Ramos (cell line): ENCODE data around the gene GRIN2C.

Source experiments
- in situ Hi-C: fragments of 300-500 bp; cut with MboI; formaldehyde crosslinking; loops from one replicate; pipeline ENCODE4 v1.14.3; 2022; ENCODE audit warnings: low sequenced_read_pairs; ENCODE audit not compliant: unreplicated experiment

GRIN2C gene

GRCh38 chr17:74851612-74852236, 8.0 kb downstream of the GRIN2C start:
- in situ Hi-C loops = no loop called here

- in situ Hi-C loops = no loop called here
Measured at GRCh38 chr17:74850914-74851313, 8.8 kb downstream of the GRIN2C start.

- in situ Hi-C loops = no loop called here
Measured at GRCh38 chr17:74850310-74850709, 9.4 kb downstream of the GRIN2C start.

GRCh38 chr17:74848656-74849399, 10.9 kb downstream of the GRIN2C start:
- in situ Hi-C loops = no loop called here

GRCh38 chr17:74846621-74847020, 13.1 kb downstream of the GRIN2C start:
- in situ Hi-C loops = no loop called here

GRCh38 chr17:74843352-74843627, 16.4 kb downstream of the GRIN2C start:
- in situ Hi-C loops = no loop called here

- in situ Hi-C loops = no loop called here
Measured at GRCh38 chr17:74842599-74843351, 16.9 kb downstream of the GRIN2C start.

GRCh38 chr17:74842146-74842598, 17.5 kb downstream of the GRIN2C start:
- in situ Hi-C loops = no loop called here

- in situ Hi-C loops = no loop called here
Measured at GRCh38 chr17:74840989-74841666, 18.6 kb downstream of the GRIN2C start.

GRCh38 chr17:74839990-74840852, 19.5 kb downstream of the GRIN2C start:
- in situ Hi-C loops = no loop called here

- in situ Hi-C loops = no loop called here
Measured at GRCh38 chr17:74838274-74838673, 21.4 kb downstream of the GRIN2C start.

GRCh38 chr17:74836691-74837467, 22.8 kb downstream of the GRIN2C start:
- in situ Hi-C loops = no loop called here

GRCh38 chr17:74836191-74836590, 23.5 kb downstream of the GRIN2C start:
- in situ Hi-C loops = no loop called here

GRCh38 chr17:74833501-74834377, 25.9 kb downstream of the GRIN2C start:
- in situ Hi-C loops = no loop called here

- in situ Hi-C loops = no loop called here
Measured at GRCh38 chr17:74832421-74832820, 27.3 kb downstream of the GRIN2C start.

- in situ Hi-C loops = no loop called here
Measured at GRCh38 chr17:74831444-74832146, 28.1 kb downstream of the GRIN2C start.

GRCh38 chr17:74830861-74831260, 28.8 kb downstream of the GRIN2C start:
- in situ Hi-C loops = no loop called here

- in situ Hi-C loops = no loop called here
Measured at GRCh38 chr17:74827800-74828199, 31.9 kb downstream of the GRIN2C start.
